ENCODE data around the gene PRKAR2B. TPM values are rescaled to one million over a fixed set of nuclear protein-coding genes. Genes with fewer than 3 reads are reported as not detected.

The PRKAR2B gene
- 10 to 100 TPM; 39.6 to 46.1 (median 45.4) TPM for polyA plus RNA-seq (ENCODE audit: insufficient read length in 3 of 3)

GRCh38 chr7:107044347-107045194, at the start of gene PRKAR2B:
PRKAR2B (plus strand) TSS chr7:107044705; CDS start chr7:107044908, 203 bp downstream.
- peak in 2 of 3 donors; percentile 71 to 79 for DNase-seq (ENCODE audit: low read depth in 3 of 3, low spot score in 2 of 3)

GRCh38 chr7:106994833-106995232, 49.7 kb upstream of the PRKAR2B start:
- no peak for DNase-seq (ENCODE audit: low read depth in 3 of 3, low spot score in 2 of 3)

- no peak for DNase-seq (ENCODE audit: low read depth in 3 of 3, low spot score in 2 of 3)
Observed at GRCh38 chr7:106997487-106998271, 46.8 kb upstream of the PRKAR2B start.

GRCh38 chr7:106999023-106999422, 45.5 kb upstream of the PRKAR2B start:
- DNase-seq (ENCODE audit: low read depth in 3 of 3, low spot score in 2 of 3): no peak

- no peak for DNase-seq (ENCODE audit: low read depth in 3 of 3, low spot score in 2 of 3)
Observed at GRCh38 chr7:107001490-107001889, 43.0 kb upstream of the PRKAR2B start.

- no peak for DNase-seq (ENCODE audit: low read depth in 3 of 3, low spot score in 2 of 3)
Observed at GRCh38 chr7:107002126-107002525, 42.4 kb upstream of the PRKAR2B start.

- DNase-seq (ENCODE audit: low read depth in 3 of 3, low spot score in 2 of 3): no peak
Observed at GRCh38 chr7:107002529-107002998, 41.9 kb upstream of the PRKAR2B start.

- no peak for DNase-seq (ENCODE audit: low read depth in 3 of 3, low spot score in 2 of 3)
Observed at GRCh38 chr7:107007007-107007891, 37.3 kb upstream of the PRKAR2B start.

- no peak for DNase-seq (ENCODE audit: low read depth in 3 of 3, low spot score in 2 of 3)
Observed at GRCh38 chr7:107007892-107008287, 36.6 kb upstream of the PRKAR2B start.

GRCh38 chr7:107009846-107010203, 34.7 kb upstream of the PRKAR2B start:
- no peak for DNase-seq (ENCODE audit: low read depth in 3 of 3, low spot score in 2 of 3)

- DNase-seq (ENCODE audit: low read depth in 3 of 3, low spot score in 2 of 3): no peak
Observed at GRCh38 chr7:107012691-107013090, 31.8 kb upstream of the PRKAR2B start.

- DNase-seq (ENCODE audit: low read depth in 3 of 3, low spot score in 2 of 3): no peak
Observed at GRCh38 chr7:107014387-107015023, 30.0 kb upstream of the PRKAR2B start.

GRCh38 chr7:107016312-107016711, 28.2 kb upstream of the PRKAR2B start:
- DNase-seq (ENCODE audit: low read depth in 3 of 3, low spot score in 2 of 3): no peak

GRCh38 chr7:107017965-107018719, 26.4 kb upstream of the PRKAR2B start:
- DNase-seq (ENCODE audit: low read depth in 3 of 3, low spot score in 2 of 3): no peak

GRCh38 chr7:107020400-107020799, 24.1 kb upstream of the PRKAR2B start:
- DNase-seq (ENCODE audit: low read depth in 3 of 3, low spot score in 2 of 3): no peak

GRCh38 chr7:107021600-107021999, 22.9 kb upstream of the PRKAR2B start:
- no peak for DNase-seq (ENCODE audit: low read depth in 3 of 3, low spot score in 2 of 3)

GRCh38 chr7:107023522-107024151, 20.9 kb upstream of the PRKAR2B start:
- no peak for DNase-seq (ENCODE audit: low read depth in 3 of 3, low spot score in 2 of 3)

GRCh38 chr7:107024906-107025305, 19.6 kb upstream of the PRKAR2B start:
- no peak for DNase-seq (ENCODE audit: low read depth in 3 of 3, low spot score in 2 of 3)
